GM12878 (cell line): ENCODE results near the gene MILR1. TPM values are rescaled to one million over a fixed set of nuclear protein-coding genes. Genes with fewer than 3 reads are reported as not detected.

Experiments
- ATAC-seq: fragments of 200-7000 bp; cut with Tn5 transposase; 3 replicates; pipeline ENCODE4 v1.9.1; 2020; ENCODE audit warnings: mild to moderate bottlenecking, moderate library complexity
- BruUV-seq: library from RNA; stranded (reverse); fragments of 400-500 nt; replicated peaks from 2 replicates; lab custom pipeline; 2021; lab: Mats Ljungman, UMichigan
- CTCF ChIA-PET: fragments of 300-600 bp; sonication (Branson Sonifier 250); formaldehyde crosslinking; extraction: SDS; loops from one replicate; lab custom pipeline; 2021; ENCODE audit warnings: inconsistent platforms; lab: Yijun Ruan, JAX
- POLR2A ChIA-PET: fragments of 350-600 bp; formaldehyde crosslinking; extraction: SDS; loops from one replicate; lab custom pipeline; 2021; ENCODE audit warnings: inconsistent platforms; lab: Charles Lee
- RAD21 ChIA-PET: fragments of 300-600 bp; sonication (Branson Sonifier 250); formaldehyde crosslinking; loops from one replicate; lab custom pipeline; 2023; ENCODE audit warnings: antibody characterized with exemption; ENCODE audit not compliant: unreplicated experiment; lab: Charles Lee
- SMC1A ChIA-PET: fragments of 300-600 bp; sonication (Branson Sonifier 250); formaldehyde crosslinking; loops from one replicate; lab custom pipeline; 2023; ENCODE audit not compliant: unreplicated experiment, uncharacterized antibody; lab: Charles Lee
- DNase-seq: peaks from one replicate; pipeline ENCODE4 v3.0.0-alpha.2; 2011; ENCODE audit warnings: low read depth, low spot score
- FAIRE-seq: peaks from 3 replicates; lab custom pipeline; 2011; peaks lifted over from hg19 to GRCh38; lab: Jason Lieb, UNC
- H2AFZ ChIP-seq: 2 replicates; pipeline ENCODE4 v1.6.0; 2011; ENCODE audit warnings: low read depth, low read length, control low read depth; ENCODE audit not compliant: control insufficient read depth
- H3K27ac ChIP-seq: 2 replicates; pipeline ENCODE4 v1.5.1; 2011; ENCODE audit warnings: control low read depth; ENCODE audit not compliant: control insufficient read depth, insufficient read depth
- H3K27me3 ChIP-seq, 2 experiments: replicated peaks in 1 of 2; 2 replicates each; pipeline versions ENCODE4 v1.6.0 to v1.6.1; 2011; ENCODE audit warnings: low read length in 1 of 2; ENCODE audit not compliant: control insufficient read depth in 2 of 2, insufficient read depth in 2 of 2
- H3K36me3 ChIP-seq, 2 experiments: 2 replicates each; pipeline ENCODE4 v1.5.1; 2011; ENCODE audit warnings: low read length in 1 of 2; ENCODE audit not compliant: control insufficient read depth in 2 of 2, insufficient read depth in 2 of 2
- H3K4me1 ChIP-seq: 2 replicates; pipeline ENCODE4 v1.6.1; 2011; ENCODE audit warnings: mild to moderate bottlenecking, low read length, moderate library complexity, mixed read lengths; ENCODE audit not compliant: control insufficient read depth, insufficient read depth
- H3K4me2 ChIP-seq: 2 replicates; pipeline ENCODE4 v1.6.0; 2011; ENCODE audit warnings: control low read depth; ENCODE audit not compliant: control insufficient read depth, insufficient read depth
- H3K4me3 ChIP-seq: fragments of 200-600 bp; sonication (generic); 2 replicates; pipeline ENCODE4 v1.5.1; 2016
- H3K79me2 ChIP-seq: 2 replicates; pipeline ENCODE4 v1.6.0; 2011; ENCODE audit warnings: low read length; ENCODE audit not compliant: control insufficient read depth, insufficient read depth
- H3K9ac ChIP-seq: 2 replicates; pipeline ENCODE4 v1.8.0; 2011; ENCODE audit warnings: low read length, control low read depth, mixed read lengths; ENCODE audit not compliant: control insufficient read depth, insufficient read depth
- H3K9me3 ChIP-seq: replicated peaks from 3 replicates; pipeline ENCODE4 v1.5.1; 2011; ENCODE audit warnings: mild to moderate bottlenecking, low read length; ENCODE audit not compliant: control insufficient read depth, insufficient read depth
- H4K20me1 ChIP-seq: 2 replicates; pipeline ENCODE4 v1.6.0; 2011; ENCODE audit not compliant: control insufficient read depth, insufficient read depth
- BACH1 ChIP-seq: fragments of 450-650 bp; IDR thresholded peaks from 2 replicates; pipeline ENCODE4 v1.6.1; 2017; ENCODE audit warnings: mild to moderate bottlenecking, borderline replicate concordance
- HDAC6 ChIP-seq: fragments of 200-600 bp; sonication (generic); IDR thresholded peaks from one replicate; pipeline ENCODE4 v1.8.0; 2017; ENCODE audit warnings: antibody characterized with exemption; ENCODE audit not compliant: unreplicated experiment
- JUNB ChIP-seq: IDR thresholded peaks from 2 replicates; pipeline ENCODE4 v1.6.1; 2016; ENCODE audit warnings: antibody characterized with exemption, mild to moderate bottlenecking
- POLR2AphosphoS5 ChIP-seq: IDR thresholded peaks from 2 replicates; pipeline ENCODE4 v1.6.1; 2011; ENCODE audit warnings: mild to moderate bottlenecking, low read length, inconsistent platforms
- POU2F2 ChIP-seq: IDR thresholded peaks from 3 replicates; pipeline ENCODE4 v1.6.1; 2011; ENCODE audit warnings: low read depth, mild to moderate bottlenecking, low read length, borderline replicate concordance
- SMAD5 ChIP-seq: IDR thresholded peaks from 2 replicates; pipeline ENCODE4 v1.6.1; 2016; ENCODE audit warnings: antibody characterized with exemption, low read depth
- WGBS: methylation state at CpG from one replicate; pipeline ENCODE4 v1.1.6; 2016; ENCODE audit warnings: low lambda C conversion rate; ENCODE audit not compliant: insufficient replicate concordance, insufficient coverage; ENCODE audit errors: missing lambda C conversion rate; 5-methylcytosine and 5-hydroxymethylcytosine counted together
- in situ Hi-C: fragments of 300-500 bp; cut with MboI; formaldehyde crosslinking; loops from 9 replicates; pipeline ENCODE4 v1.14.3; 2018; ENCODE audit warnings: mixed read lengths
- intact Hi-C: fragments of 100-400 bp; cut with micrococcal nuclease; formaldehyde crosslinking; loops from one replicate; pipeline ENCODE4 v1.14.2; 2022; ENCODE audit not compliant: unreplicated experiment
- polyA plus RNA-seq, 11 experiments: library from polyadenylated mRNA; depleted of rRNA in 4 of 11; unstranded in 6 of 11; stranded (reverse) in 5 of 11; fragments of >200 nt; fragmentation: Nextera tagmentation in 4 of 11; fragmentation: Illumina TruSeq in 1 of 11; extraction: Ambion mirVana in 4 of 11; extraction: Trizol in 1 of 11; gene quantifications; 1 replicate in 1 of 11; 2 replicates in 10 of 11; pipeline versions ENCODE4 v1.2.1 to v1.2.3, GENCODE V29; 2011 to 2016; ENCODE audit warnings: inconsistent platforms in 2 of 11, missing spikeins in 2 of 11, low read depth in 1 of 11
- total RNA-seq, 4 experiments: library from RNA; depleted of rRNA in 3 of 4; stranded (reverse); fragments of >200 nt in 3 of 4; fragmentation: Illumina TruSeq in 1 of 4; extraction: Trizol in 1 of 4; gene quantifications; 2 replicates each; pipeline versions ENCODE4 v1.2.1 to v1.2.3, GENCODE V29; 2013 to 2021
- TF ChIP-seq, protein P1 (sequence below): fragments of 450-650 bp; IDR thresholded peaks from 2 replicates; pipeline ENCODE4 v1.6.1; 2017; ENCODE audit warnings: antibody characterized with exemption, mild to moderate bottlenecking, moderate library complexity
- TF ChIP-seq, protein P2 (sequence below): fragments of 450-650 bp; IDR thresholded peaks from 2 replicates; pipeline ENCODE4 v1.6.1; 2018; ENCODE audit warnings: mild to moderate bottlenecking, low read depth, moderate library complexity; ENCODE audit not compliant: partially characterized antibody

The MILR1 gene
- total and polyA plus RNA-seq, 10 of the 15 experiments (the other 5 are each of a cell fraction or from before 2014, with no cell fraction given), result 2.0 to 47.2 (median 17.2) TPM

DNA sequence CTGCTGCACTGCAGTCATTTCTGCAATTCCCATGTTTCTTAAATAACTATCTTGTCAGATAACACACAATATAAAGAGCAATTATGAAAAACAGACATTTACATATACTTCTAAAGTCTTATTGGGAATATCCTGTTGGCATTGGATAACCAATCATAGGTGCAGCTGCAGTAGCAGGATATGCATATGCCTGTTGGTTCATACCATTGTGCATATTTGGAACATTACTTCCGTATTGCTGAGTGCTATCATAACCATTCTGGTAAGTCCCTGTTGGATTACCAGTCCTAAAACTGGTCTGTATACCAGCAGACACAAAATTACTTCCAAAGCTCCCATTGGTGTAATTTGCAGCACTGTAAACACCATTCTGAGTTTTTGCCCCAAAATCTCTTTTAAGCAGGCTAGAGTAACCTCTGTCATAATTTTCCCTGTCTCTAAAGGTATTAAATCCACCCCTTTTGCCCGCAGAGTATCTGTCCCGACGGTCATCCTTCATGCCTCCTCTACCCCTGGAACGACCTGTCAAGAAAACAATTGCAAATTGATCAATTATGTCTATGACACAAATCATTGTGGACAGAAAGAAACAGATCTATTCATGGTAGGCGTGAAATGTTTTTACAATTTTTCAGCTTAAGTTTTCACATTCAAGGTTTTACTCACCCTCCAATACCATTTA lies 51.0 kb downstream of the MILR1 start:
- no peak overlapping the region for H3K27ac ChIP-seq
- BruUV-seq, result TSS peak; percentile 9
- POLR2A ChIA-PET, result interaction anchor here (0.5 kb wide), 1 partner anchor 91 kb away, joined by 4 read pairs; no protein-coding TSS in a partner anchor
- no peak overlapping the region for H3K9ac ChIP-seq
- peaks cover 14 to 44% of the 10 kb centered on the region in 2 experiments for H3K36me3 ChIP-seq
- SMC1A ChIA-PET, result interaction anchor here (1.9 to 6.6 kb wide), 3 partner anchors 10 to 149 kb away, joined by 7 to 70 read pairs (median 11); no protein-coding TSS in a partner anchor
- 0 out of 2 replicates have a peak overlapping the region, but pooled peaks have one; percentile 22 for H3K4me2 ChIP-seq
- CTCF ChIA-PET, result interaction anchor here (2.3 to 17.7 kb wide), 2 partner anchors 79 to 149 kb away, joined by 13 to 350 read pairs; no protein-coding TSS in a partner anchor
- H4K20me1 ChIP-seq, result peaks cover 6% of the 10 kb centered on the region
- peaks cover 67% of the 10 kb centered on the region for H3K79me2 ChIP-seq
- H3K4me3 ChIP-seq, result no peak overlapping the region
- H2AFZ ChIP-seq, result no peak overlapping the region
- TF ChIP-seq POU2F2, result no peak
- 0 out of 2 replicates have a peak, but pooled peaks have one; percentile 51 for TF ChIP-seq SMAD5
- TF ChIP-seq POLR2AphosphoS5, result peak; percentile 81
- peak; percentile 39; the same call in 1 of the 2 replicates for TF ChIP-seq BACH1
- TF ChIP-seq HDAC6, result peak; percentile 63
- intact Hi-C loops, result no loop called here
- no peaks in the 10 kb centered on the region for H3K9me3 ChIP-seq
- RAD21 ChIA-PET, result interaction anchor here (0.6 to 1.2 kb wide), 3 partner anchors 80 to 155 kb away, joined by 4 read pairs; no protein-coding TSS in a partner anchor
- ATAC-seq (no peak), FAIRE-seq (no peak), DNase-seq (no peak)
- in situ Hi-C loops, result loop anchor here (10.0 kb wide), 2 partner anchors 145 to 655 kb away; partner anchors contain the start of gene SMARCD2
- peaks cover 15% of the 10 kb centered on the region; the same call in 1 of the 2 replicates for H3K4me1 ChIP-seq
- 81% methylated on average over 6 of the region's 6 CpGs for WGBS
- H3K27me3 ChIP-seq, result no peaks in the 10 kb centered on the region

- H3K27ac ChIP-seq, result no peak overlapping the region
- BruUV-seq, result no TSS peak
- no peak overlapping the region for H3K4me2 ChIP-seq
- DNase-seq (no peak), ATAC-seq (no peak), FAIRE-seq (no peak)
- no peak overlapping the region for H3K9ac ChIP-seq
- no peak overlapping the region for H2AFZ ChIP-seq
- ChIA-PET SMC1A (interaction anchor here (6.6 kb wide), 1 partner anchor 81 kb away, joined by 70 read pairs; no protein-coding TSS in a partner anchor), POLR2A (no interaction called here), CTCF (interaction anchor here (17.7 kb wide), 1 partner anchor 80 kb away, joined by 350 read pairs; no protein-coding TSS in a partner anchor), RAD21 (interaction anchor here (1.2 kb wide), 1 partner anchor 80 kb away, joined by 4 read pairs; no protein-coding TSS in a partner anchor)
- H3K79me2 ChIP-seq, result peaks cover 67% of the 10 kb centered on the region
- in situ Hi-C loops, result loop anchor here (10.0 kb wide), 2 partner anchors 144 to 656 kb away; partner anchors contain the start of gene SMARCD2
- H3K4me1 ChIP-seq, result peaks cover 15% of the 10 kb centered on the region; the same call in 1 of the 2 replicates
- H3K36me3 ChIP-seq, result peaks cover 14 to 45% of the 10 kb centered on the region in 2 experiments
- H3K27me3 ChIP-seq, result no peaks in the 10 kb centered on the region
- H4K20me1 ChIP-seq, result peaks cover 10% of the 10 kb centered on the region
- no peak overlapping the region for H3K4me3 ChIP-seq
- WGBS, result 96% methylated on average over 8 of the region's 8 CpGs
- peak; percentile 3; the same call in 1 of the 2 replicates for TF ChIP-seq POLR2AphosphoS5
- TF ChIP-seq, protein P1, sequence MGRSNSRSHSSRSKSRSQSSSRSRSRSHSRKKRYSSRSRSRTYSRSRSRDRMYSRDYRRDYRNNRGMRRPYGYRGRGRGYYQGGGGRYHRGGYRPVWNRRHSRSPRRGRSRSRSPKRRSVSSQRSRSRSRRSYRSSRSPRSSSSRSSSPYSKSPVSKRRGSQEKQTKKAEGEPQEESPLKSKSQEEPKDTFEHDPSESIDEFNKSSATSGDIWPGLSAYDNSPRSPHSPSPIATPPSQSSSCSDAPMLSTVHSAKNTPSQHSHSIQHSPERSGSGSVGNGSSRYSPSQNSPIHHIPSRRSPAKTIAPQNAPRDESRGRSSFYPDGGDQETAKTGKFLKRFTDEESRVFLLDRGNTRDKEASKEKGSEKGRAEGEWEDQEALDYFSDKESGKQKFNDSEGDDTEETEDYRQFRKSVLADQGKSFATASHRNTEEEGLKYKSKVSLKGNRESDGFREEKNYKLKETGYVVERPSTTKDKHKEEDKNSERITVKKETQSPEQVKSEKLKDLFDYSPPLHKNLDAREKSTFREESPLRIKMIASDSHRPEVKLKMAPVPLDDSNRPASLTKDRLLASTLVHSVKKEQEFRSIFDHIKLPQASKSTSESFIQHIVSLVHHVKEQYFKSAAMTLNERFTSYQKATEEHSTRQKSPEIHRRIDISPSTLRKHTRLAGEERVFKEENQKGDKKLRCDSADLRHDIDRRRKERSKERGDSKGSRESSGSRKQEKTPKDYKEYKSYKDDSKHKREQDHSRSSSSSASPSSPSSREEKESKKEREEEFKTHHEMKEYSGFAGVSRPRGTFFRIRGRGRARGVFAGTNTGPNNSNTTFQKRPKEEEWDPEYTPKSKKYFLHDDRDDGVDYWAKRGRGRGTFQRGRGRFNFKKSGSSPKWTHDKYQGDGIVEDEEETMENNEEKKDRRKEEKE, result 0 out of 2 replicates have a peak, but pooled peaks have one; percentile 27
- no peak for TF ChIP-seq JUNB
- no peak for TF ChIP-seq POU2F2
- TF ChIP-seq, protein P2, sequence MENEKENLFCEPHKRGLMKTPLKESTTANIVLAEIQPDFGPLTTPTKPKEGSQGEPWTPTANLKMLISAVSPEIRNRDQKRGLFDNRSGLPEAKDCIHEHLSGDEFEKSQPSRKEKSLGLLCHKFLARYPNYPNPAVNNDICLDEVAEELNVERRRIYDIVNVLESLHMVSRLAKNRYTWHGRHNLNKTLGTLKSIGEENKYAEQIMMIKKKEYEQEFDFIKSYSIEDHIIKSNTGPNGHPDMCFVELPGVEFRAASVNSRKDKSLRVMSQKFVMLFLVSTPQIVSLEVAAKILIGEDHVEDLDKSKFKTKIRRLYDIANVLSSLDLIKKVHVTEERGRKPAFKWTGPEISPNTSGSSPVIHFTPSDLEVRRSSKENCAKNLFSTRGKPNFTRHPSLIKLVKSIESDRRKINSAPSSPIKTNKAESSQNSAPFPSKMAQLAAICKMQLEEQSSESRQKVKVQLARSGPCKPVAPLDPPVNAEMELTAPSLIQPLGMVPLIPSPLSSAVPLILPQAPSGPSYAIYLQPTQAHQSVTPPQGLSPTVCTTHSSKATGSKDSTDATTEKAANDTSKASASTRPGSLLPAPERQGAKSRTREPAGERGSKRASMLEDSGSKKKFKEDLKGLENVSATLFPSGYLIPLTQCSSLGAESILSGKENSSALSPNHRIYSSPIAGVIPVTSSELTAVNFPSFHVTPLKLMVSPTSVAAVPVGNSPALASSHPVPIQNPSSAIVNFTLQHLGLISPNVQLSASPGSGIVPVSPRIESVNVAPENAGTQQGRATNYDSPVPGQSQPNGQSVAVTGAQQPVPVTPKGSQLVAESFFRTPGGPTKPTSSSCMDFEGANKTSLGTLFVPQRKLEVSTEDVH, result no peak
- intact Hi-C loops, result no loop called here
- H3K9me3 ChIP-seq, result no peaks in the 10 kb centered on the region
These were observed 51.6 kb downstream of the MILR1 start for GRCh38 chr17:64500487-64500859.
